ENCODE measurements around the gene COL7A1. TPM values are rescaled to one million over a fixed set of nuclear protein-coding genes. Genes with fewer than 3 reads are reported as not detected.

COL7A1 gene
- total RNA-seq, 1 experiment from 2014 or later: 33.1 TPM

DNA sequence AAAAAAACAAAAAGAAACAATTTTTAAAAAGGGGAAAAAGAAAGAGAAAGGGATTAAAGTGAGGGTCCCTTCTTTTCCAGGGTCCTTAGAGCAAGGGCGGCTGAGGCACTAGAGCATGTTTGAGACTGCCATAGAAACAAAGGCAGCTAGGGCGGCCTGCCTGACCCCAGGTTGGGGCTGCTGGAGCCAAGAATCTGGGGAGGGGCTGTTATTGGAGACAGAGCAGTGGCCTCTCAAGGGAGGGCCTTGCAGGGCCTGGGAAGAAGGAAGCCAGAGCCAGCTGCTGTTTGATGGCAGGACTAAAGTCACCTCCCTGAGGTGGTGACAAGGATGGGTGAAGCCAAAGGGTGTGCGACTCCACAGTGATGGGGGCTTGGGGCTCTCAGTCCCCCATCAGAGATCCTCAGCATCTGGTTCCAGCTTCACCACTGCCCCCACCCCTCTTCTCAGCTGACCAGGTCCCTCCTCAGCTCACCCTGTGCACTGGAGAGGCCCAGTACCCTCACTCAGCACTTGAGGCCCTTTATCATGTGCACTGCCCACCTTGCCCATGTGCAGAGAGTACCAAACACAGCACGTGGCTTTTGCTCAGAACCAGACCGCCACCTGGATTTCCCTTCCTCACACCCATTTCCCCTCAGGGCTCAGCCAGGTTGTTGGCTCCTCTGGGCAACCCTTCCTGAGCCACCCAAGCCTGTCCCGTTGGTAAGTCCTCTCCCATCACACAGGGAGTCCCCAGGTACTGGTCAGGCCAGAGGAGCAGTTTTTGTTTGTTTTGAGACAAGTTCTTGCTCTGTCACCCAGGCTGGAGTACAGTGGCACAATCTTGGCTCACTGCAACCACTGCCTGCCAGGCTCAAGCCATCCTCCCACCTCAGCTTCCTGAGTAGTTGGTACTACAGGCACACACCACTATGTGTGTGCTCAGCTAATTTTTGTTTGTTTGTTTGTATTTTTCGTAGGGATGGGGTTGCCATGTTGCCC, 24.7 kb upstream of the COL7A1 start:
- DNase-seq (ENCODE audit: low read depth): no peak

DNA sequence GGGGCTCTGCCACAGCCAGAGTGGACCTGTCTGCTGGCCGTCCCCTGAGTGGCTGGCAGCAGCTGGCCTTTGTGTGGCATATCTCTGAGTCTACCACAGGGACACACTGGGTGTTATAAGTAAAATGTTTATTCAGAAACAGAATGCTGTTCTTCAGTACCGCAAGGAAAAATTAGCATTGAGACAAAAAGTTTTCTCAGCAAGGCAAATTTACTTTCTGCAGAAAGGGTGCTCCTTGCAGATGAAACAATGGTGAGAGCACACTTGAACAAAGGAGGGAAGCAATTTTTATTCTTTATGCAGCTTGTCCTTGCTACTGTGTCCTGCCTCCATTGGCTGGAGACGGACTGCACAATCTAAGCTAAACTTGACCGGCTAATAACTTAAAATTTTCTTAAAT, 22.4 kb upstream of the COL7A1 start:
- DNase-seq (ENCODE audit: low read depth): no peak

GRCh38 chr3:48614044-48614443, 18.9 kb upstream of the COL7A1 start:
- peak; percentile 47 for DNase-seq (ENCODE audit: low read depth)

DNA sequence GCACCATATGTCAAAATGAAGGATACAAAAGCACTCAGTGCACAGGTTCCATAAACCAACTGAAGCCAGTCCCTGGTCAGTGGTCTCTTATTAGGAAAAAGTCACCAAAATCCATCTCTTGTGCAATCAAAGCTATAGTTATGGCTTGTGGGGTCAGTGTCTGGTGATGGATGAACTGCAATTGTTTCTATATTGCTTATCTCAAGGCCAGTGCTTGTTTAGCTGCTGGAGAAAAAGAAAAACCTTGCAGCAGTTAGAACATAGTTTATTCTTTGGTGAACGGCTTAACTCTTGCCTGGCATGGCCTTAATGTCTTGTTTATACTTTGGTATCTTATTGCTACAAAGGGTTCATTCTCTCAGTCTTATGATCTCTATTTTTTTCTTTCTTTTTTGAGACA, 17.2 kb upstream of the COL7A1 start:
- DNase-seq (ENCODE audit: low read depth): no peak

- DNase-seq (ENCODE audit: low read depth): peak; percentile 85
Measured at GRCh38 chr3:48609088-48610005, 14.2 kb upstream of the COL7A1 start, which contains the start of gene UQCRC1. Gene UQCRC1 (minus strand): TSS chr3:48609646. CDS start chr3:48609620, 26 bp downstream.

- no peak for DNase-seq (ENCODE audit: low read depth)
Measured at GRCh38 chr3:48607519-48607918, 12.4 kb upstream of the COL7A1 start.

DNA sequence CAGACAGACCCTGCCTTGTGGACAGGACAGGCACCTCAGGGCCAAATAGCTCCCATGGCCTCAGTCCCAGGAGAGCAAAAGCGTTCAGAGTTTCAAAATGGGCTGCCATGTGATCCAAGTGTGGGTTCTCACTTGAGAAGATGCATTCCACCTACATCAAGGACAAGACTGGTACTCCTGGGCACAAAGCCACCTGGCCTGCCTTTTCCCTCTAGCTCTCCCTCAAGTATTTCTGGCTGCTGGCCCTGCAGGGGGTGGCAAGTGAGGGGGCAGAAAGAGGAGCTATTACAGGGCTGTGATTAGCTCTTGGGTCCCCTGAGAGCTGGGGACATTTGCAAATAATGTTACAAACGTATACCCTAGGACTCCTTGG, 6.5 kb upstream of the COL7A1 start:
- no peak for DNase-seq (ENCODE audit: low read depth)

DNA sequence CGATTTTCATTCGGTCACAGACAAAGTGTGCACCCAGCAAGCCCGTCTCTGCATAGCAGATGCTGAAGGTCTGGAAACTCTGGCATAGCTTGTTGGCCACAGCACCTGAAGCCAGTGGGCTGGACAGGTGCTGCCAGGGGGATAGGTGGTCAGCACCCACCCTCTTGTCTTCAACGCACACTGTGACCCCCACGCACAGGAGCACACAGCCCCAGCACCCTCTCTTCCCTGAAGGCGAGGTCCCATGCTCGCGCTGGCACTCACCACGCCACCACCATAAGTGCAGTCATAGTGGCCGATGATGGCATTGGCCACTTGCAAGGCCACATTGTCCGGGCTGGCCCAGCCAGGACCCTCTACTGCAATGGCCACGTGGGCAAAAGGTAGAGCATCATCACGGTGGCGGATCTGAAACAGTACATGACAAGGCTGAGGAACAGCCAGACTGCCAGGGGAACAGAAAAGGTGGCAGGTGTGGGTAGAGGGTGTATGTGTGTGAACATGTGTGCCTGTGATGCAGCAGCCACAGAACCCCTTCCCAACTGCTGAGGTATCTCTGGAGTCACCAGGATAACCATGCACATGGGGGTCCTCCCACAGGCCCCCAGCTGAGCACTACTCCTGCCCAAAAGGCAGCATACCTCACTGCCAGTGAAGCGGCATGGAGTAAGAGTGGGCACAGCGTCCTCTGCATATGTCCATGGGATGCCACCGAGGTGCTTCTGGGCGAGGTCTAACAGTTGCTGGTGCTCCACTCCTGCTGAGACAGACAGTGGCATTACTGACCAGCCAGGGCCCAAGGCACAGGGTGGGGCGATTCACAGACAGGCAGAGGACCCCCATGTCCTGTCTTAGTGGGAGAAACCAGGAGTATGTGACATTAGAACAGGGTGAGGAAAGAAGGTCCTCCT, 5.8 kb upstream of the COL7A1 start:
- DNase-seq (ENCODE audit: low read depth): no peak

- DNase-seq (ENCODE audit: low read depth): no peak
Measured at GRCh38 chr3:48599509-48600285, 4.6 kb upstream of the COL7A1 start.

GRCh38 chr3:48599077-48599501, 4.0 kb upstream of the COL7A1 start:
- no peak for DNase-seq (ENCODE audit: low read depth)

DNA sequence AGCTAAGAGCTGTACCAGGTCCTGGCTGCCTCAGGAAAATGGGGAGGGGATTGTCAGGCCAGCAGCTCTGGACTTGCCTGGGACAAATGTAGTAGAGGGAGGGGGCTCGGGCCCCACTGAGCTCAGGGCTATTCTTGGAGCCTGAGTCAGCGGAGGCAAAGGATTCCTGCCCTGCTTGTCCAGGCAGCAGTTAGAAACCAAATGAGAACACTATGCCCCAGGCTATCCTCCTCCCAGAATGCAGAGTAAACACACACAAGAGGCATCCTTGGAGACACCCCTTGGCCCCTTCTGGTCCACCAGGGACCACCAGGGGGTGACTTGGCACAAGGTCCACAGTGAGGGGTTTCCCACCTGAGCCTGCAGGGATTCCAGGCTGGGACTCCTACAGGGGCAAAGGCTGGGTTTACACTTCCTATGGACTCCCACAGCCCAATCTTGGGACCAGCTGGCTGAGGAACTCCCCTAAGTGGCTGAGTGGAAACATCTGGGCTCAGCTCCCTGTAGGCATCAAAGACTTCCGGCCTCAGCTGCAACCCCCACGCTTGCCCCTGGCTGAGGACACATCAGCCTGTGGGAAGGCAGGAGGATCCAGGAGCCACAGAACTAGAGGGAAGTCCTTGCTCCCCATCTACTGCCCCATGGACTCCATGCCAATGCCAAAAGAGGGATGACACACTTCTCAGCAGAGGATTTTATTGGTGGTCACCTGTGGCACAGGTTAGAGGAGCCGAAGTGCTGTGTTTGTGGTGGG, 3.4 kb upstream of the COL7A1 start:
- DNase-seq (ENCODE audit: low read depth): peak; percentile 96

DNA sequence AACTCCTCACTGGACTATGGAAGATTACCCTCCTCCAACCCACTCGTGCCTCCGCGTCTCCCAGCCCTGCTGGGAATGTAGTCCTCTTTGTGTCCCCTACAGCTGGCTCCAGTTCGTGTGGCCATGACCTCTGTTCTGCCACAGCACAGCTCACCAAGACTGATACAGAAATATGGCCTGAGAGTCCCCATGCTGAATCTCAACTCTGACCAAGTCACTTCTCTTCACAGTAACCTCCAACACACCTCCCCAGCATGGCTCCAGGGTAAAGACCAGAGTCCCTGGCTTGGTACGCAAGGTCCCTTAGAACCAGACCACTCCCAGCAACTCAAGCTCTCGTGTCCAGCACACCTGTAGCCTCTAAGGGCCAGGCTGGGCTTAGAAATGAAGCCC, 2.3 kb upstream of the COL7A1 start:
- no peak for DNase-seq (ENCODE audit: low read depth)

GRCh38 chr3:48596676-48597407, 1.7 kb upstream of the COL7A1 start:
- no peak for DNase-seq (ENCODE audit: low read depth)

DNA sequence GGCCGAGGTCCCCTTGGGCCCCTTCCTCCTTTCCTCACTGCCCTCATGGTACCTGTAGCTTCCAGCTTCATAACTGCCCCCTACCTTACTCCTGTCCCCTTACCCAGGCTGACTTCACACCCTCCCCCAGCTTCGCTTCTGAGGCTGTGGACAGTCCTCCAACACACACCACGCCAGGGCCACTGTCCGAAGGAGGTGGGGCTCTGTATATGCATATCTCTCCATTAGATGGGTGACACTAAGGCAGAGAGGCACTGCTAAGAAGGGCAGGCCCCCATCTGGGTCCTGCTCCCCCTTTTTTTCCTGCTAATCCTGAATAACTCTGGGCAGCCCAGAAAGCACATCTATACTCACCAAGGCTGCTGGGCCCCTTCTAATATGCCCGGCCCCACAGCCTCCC, 1.0 kb upstream of the COL7A1 start:
- DNase-seq (ENCODE audit: low read depth): peak; percentile 27

GRCh38 chr3:48595526-48596121, 495 bp upstream of the COL7A1 start:
- DNase-seq (ENCODE audit: low read depth): peak; percentile 96

DNA sequence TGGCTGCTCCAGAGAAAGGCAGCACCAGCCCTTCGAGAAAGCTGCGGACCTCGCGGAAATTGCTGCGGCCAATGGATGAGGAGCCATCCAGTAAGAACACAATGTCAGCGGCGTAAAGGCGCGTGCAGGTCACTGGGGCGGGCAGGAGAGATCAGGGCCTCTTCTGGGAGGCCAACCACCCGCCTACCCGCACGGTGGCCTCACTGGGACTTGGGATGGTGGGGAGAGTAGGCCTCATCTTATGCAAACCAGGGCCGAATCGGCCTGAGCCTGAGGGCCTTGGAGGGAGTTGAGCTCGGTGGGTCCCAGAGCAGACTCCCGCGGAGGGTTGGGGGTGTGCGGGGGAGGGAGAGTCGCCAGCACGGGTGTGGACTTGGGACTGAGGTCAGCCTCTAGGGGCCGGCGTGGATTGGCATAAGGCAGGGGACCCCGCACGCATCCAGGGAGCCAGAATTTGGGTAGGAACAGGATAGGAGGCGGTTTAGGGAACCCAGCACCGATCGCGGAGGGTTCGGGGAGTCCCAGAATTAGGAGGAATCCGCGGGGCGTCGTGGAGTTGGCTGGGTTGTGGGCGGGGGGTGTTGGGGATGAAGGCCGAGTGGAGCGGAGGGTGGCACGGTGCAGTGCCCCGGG, 596 bp downstream of the COL7A1 start:
- peak; percentile 18 for DNase-seq (ENCODE audit: low read depth)

DNA sequence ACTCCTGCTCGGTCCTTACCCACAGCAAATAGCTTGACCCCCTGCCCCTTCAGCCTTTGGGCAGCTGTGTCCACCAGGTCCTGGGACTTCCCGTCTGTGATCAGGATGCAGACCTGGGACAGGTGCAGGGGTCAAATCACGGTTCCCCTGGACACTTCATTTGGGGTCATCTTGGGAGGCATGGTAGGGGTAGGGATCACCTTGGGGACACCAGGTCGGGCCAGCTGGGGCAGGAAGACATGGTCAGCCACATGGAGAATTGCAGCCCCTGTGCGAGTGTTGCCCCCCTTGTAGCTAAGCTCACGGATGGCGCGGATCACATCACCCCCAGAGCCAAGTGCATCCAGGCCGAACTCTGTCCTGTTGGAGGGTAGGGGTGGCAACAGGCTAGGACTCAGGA, 1.8 kb downstream of the COL7A1 start:
- no peak for DNase-seq (ENCODE audit: low read depth)

- DNase-seq (ENCODE audit: low read depth): no peak
Measured at GRCh38 chr3:48592519-48593087, 2.5 kb downstream of the COL7A1 start.
